ENCODE results near the gene TXNDC11. TPM values are rescaled to one million over a fixed set of nuclear protein-coding genes. Genes with fewer than 3 reads are reported as not detected.

TXNDC11 gene
- total and polyA plus RNA-seq, 2 donors (not counting 3 experiments of a cell fraction or from before 2014, with no cell fraction given), result 42.5 to 66.0 TPM

DNA sequence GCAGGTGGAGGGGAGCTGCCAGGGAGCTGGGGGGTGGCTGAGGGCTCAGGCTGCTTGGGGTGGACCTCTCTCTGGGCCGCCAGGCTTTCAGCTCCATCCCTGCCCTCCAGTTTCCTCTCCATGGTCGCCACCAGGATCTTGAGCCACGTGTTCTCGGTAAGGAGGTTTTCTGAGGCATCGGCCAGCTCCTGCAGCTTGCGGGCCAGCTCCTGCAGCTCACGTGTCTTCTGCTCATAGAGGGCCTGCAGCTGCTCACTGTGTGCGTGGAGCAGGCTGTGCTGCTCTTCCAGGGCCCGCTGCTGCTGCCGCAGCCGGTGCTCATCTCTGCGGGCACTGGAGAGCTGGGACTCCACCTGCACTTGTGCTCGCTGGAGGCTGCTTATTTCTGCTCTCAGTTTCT, 63.4 kb downstream of the TXNDC11 start:
- ChIA-PET CTCF (interaction anchor here (0.8 kb wide), 1 partner anchor 283 kb away, joined by 3 read pairs; no protein-coding TSS in a partner anchor), POLR2A (no interaction called here)
- DNase-seq (ENCODE audit: low read depth, low spot score) (no peak), FAIRE-seq (no peak)
- no peak overlapping the region for H3K27ac ChIP-seq (ENCODE audit: insufficient read depth, low read depth, low read length)
- dilution Hi-C loops (cut with MboI; ENCODE audit: extremely low pct_ligation_motif_present, low sequenced_read_pairs), result no loop called here
- H3K9me1 ChIP-seq (replicated peaks; ENCODE audit: control insufficient read depth, extremely low read depth, insufficient read depth, low read length), result no peaks in the 10 kb centered on the region
- H3K79me2 ChIP-seq (ENCODE audit: control insufficient read depth, insufficient read depth, low read length), result no peaks in the 10 kb centered on the region
- BruUV-seq (replicated peaks), result no TSS peak
- H3K4me1 ChIP-seq (ENCODE audit: control insufficient read depth, extremely low read depth, insufficient read depth, low read length), result peaks cover 8% of the 10 kb centered on the region
- intact Hi-C loops (cut with micrococcal nuclease), result no loop called here
- no peak overlapping the region for H3K4me3 ChIP-seq (replicated peaks in 1 of 3; ENCODE audit: insufficient read depth in 1 of 3, low read depth in 1 of 3, low read length in 3 of 3)
- no peaks in the 10 kb centered on the region for H3K27me3 ChIP-seq (ENCODE audit: control insufficient read depth in 2 of 2, insufficient read depth in 2 of 2, low read length in 2 of 2)
- no peaks in the 10 kb centered on the region for H4K20me1 ChIP-seq (replicated peaks; ENCODE audit: control insufficient read depth, extremely low read depth, insufficient read depth, low read length)
- H3K9ac ChIP-seq (replicated peaks; ENCODE audit: extremely low read depth, insufficient read depth, low read length), result no peak overlapping the region
- H3K36me3 ChIP-seq (ENCODE audit: control insufficient read depth in 2 of 2, extremely low read depth in 1 of 2, insufficient read depth in 2 of 2, low read length in 2 of 2), result peaks cover 14 to 43% of the 10 kb centered on the region in 2 experiments
- no peak for TF ChIP-seq JUN (IDR thresholded peaks at IDR 0.05; ENCODE audit: borderline replicate concordance, insufficient read depth, insufficient read length, low read depth)
- no peak for TF ChIP-seq EZH2 (IDR thresholded peaks at IDR 0.05; ENCODE audit: borderline replicate concordance, low read depth, low read length, severe bottlenecking)
- no peak overlapping the region for H3K4me2 ChIP-seq (ENCODE audit: insufficient read depth, low read length)
- H2AFZ ChIP-seq (ENCODE audit: low read depth, low read length), result no peak overlapping the region
- H3K9me3 ChIP-seq (replicated peaks; ENCODE audit: control insufficient read depth, insufficient read depth, low read length), result no peaks in the 10 kb centered on the region

DNA sequence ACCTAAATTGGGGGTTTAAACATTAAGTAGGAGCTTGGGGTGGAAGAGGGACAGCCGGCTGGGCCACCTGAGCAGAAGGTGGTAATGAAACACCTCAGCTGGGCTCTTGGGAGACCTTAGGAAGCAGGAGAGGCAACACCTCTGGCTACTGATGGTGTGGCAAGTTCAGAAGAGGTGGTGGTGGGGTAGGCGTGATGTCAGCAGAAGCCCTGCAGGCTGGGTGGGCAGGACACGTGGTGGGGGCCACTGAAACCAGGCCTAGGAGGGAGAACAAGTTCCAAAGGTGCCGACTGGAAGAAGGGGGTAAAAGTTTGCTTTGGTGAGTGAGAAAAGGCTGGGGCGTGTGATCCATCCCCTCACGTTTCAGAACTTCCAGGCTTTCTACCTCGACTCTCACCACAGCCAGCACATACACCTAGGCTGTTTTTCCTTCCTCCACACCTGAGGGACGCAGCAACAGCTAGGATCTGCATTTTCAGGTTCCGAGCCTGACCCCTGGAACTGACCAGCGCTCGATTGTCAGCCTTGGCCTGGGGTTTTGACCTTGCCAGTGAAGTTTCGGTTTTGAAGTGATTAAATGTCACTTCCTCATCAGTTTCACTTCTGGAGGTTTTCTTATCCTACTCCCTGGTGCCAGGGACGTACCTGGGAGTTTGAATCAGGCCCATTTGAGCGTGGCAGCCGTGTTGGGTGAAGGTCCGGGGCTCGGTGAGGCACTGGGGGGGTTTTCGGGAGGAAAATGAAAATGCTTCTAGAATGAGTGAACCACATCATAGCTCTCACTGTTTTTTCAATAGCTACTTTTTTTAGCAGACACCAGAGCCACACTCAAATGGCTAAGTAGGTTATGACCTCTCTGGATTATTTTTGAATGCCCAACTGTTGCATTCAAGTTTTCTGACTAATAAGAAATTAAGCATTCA, 64.4 kb downstream of the TXNDC11 start:
- Histone ChIP-seq H3K27ac (ENCODE audit: insufficient read depth, low read depth, low read length) (no peak overlapping the region), H3K27me3 (ENCODE audit: control insufficient read depth in 2 of 2, insufficient read depth in 2 of 2, low read length in 2 of 2) (no peaks in the 10 kb centered on the region), H3K9ac (replicated peaks; ENCODE audit: extremely low read depth, insufficient read depth, low read length) (no peak overlapping the region), H4K20me1 (replicated peaks; ENCODE audit: control insufficient read depth, extremely low read depth, insufficient read depth, low read length) (no peaks in the 10 kb centered on the region), H3K4me2 (ENCODE audit: insufficient read depth, low read length) (no peak overlapping the region), H3K4me3 (replicated peaks in 1 of 3; ENCODE audit: insufficient read depth in 1 of 3, low read depth in 1 of 3, low read length in 3 of 3) (no peak overlapping the region), H3K4me1 (ENCODE audit: control insufficient read depth, extremely low read depth, insufficient read depth, low read length) (peaks cover 8% of the 10 kb centered on the region), H3K36me3 (ENCODE audit: control insufficient read depth in 2 of 2, extremely low read depth in 1 of 2, insufficient read depth in 2 of 2, low read length in 2 of 2) (peaks cover 10 to 38% of the 10 kb centered on the region in 2 experiments), H3K9me1 (replicated peaks; ENCODE audit: control insufficient read depth, extremely low read depth, insufficient read depth, low read length) (no peaks in the 10 kb centered on the region), H2AFZ (ENCODE audit: low read depth, low read length) (no peak overlapping the region), H3K9me3 (replicated peaks; ENCODE audit: control insufficient read depth, insufficient read depth, low read length) (no peaks in the 10 kb centered on the region), H3K79me2 (ENCODE audit: control insufficient read depth, insufficient read depth, low read length) (no peaks in the 10 kb centered on the region)
- BruUV-seq (replicated peaks), result TSS peak; percentile 13
- FAIRE-seq (no peak), DNase-seq (ENCODE audit: low read depth, low spot score) (no peak)
- intact Hi-C loops (cut with micrococcal nuclease) (no loop called here), dilution Hi-C loops (cut with MboI; ENCODE audit: extremely low pct_ligation_motif_present, low sequenced_read_pairs) (no loop called here)
- TF ChIP-seq FOS (IDR thresholded peaks at IDR 0.05; ENCODE audit: borderline replicate concordance, insufficient read depth, low read length) (no peak), MYC (IDR thresholded peaks at IDR 0.05; ENCODE audit: low read depth, low read length) (no peak), EZH2 (IDR thresholded peaks at IDR 0.05; ENCODE audit: borderline replicate concordance, low read depth, low read length, severe bottlenecking) (no peak), POLR2A (IDR thresholded peaks at IDR 0.05; ENCODE audit: low read depth, low read length) (no peak)
- ChIA-PET POLR2A (no interaction called here), CTCF (interaction anchor here (0.8 to 1.5 kb wide), 2 partner anchors 12 to 282 kb away, joined by 3 to 6 read pairs; no protein-coding TSS in a partner anchor)

Measured in endothelial cell of umbilical vein (primary cell).